ENCODE data around the gene SMG9.

Gene SMG9

DNA sequence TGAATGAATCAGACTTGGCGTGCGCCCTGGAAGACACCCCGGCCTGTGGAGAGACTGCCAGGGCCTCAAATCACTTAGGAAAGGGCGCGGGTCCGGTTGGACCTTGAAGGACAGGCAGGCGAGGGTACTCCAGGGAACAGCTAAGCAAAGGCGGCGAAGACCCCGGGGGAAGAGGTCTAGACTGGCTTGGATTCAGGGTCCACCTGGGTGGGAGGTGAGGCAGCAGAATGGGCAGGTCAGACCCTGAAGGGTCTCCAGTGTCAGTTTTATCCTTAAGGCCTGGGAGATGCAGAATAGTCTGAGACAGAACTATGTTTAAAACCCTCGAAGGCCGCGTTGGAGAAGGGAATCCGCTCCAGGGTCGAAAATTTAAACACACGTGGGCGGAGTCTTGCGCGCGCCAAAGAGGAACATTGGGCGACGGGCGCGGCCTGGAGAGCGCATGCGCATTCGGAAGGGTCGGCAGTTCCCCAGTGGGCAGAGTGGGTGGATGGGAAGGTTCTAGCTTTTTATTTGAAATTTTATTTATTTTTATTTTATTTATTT, 567 bp upstream of the SMG9 start:
- DNase-seq (ENCODE audit: low read depth in 2 of 2), result peak; percentile 78 to 80
- TF ChIP-seq, protein P1, sequence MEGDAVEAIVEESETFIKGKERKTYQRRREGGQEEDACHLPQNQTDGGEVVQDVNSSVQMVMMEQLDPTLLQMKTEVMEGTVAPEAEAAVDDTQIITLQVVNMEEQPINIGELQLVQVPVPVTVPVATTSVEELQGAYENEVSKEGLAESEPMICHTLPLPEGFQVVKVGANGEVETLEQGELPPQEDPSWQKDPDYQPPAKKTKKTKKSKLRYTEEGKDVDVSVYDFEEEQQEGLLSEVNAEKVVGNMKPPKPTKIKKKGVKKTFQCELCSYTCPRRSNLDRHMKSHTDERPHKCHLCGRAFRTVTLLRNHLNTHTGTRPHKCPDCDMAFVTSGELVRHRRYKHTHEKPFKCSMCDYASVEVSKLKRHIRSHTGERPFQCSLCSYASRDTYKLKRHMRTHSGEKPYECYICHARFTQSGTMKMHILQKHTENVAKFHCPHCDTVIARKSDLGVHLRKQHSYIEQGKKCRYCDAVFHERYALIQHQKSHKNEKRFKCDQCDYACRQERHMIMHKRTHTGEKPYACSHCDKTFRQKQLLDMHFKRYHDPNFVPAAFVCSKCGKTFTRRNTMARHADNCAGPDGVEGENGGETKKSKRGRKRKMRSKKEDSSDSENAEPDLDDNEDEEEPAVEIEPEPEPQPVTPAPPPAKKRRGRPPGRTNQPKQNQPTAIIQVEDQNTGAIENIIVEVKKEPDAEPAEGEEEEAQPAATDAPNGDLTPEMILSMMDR (IDR thresholded peaks at IDR 0.05; ENCODE audit: low read depth, low read length), result no peak
- peak overlapping the region; percentile 70 to 93 for H3K4me3 ChIP-seq (replicated peaks in 1 of 2; ENCODE audit: low read depth in 2 of 2, low read length in 2 of 2)

DNA sequence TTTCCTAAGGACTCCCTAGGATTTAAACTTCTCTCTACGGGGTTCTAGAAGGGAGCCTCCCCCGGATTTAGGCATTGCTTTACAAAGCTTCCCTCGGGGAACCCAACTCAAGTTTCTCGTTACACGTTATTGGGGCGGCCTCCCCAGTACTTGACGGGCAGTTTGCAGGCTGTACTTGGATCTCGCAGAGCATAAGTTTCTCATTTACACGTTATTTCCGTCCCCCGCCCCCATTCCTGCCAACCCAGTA, 584 bp downstream of the SMG9 start:
- TF ChIP-seq, protein P1 (IDR thresholded peaks at IDR 0.05; ENCODE audit: low read depth, low read length), result no peak
- no peak for DNase-seq (ENCODE audit: low read depth in 2 of 2)
- H3K4me3 ChIP-seq (replicated peaks in 1 of 2; ENCODE audit: low read depth in 2 of 2, low read length in 2 of 2), result peak overlapping the region; percentile 70 to 93

DNA sequence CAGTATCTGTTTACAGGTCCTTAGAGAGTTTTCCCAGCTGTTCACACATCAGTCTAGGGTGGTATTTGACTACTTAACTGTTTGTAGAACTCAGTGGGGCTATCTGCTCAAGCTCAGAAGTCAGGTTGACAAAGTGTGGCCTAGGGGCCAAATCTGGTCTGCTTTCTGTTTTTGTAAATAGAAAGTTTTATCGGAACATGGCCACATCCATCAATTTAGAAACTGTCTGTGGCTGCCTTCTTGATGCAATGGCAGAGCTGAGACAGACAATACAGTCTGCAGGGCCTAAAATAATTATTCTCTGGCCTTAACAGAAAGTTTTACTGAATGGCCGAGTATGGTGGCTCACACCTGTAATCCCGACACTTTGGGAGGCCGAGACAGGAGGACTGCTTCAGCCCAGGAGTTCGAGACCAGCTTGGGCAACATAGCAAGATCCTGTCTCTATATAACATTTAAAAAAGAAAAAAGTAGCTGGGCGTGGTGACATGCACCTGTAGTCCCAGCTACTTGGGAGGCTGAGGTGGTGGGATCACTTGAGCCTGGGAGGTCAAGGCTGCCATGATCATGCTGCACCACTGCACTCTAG, 2.4 kb downstream of the SMG9 start:
- TF ChIP-seq, protein P1 (IDR thresholded peaks at IDR 0.05; ENCODE audit: low read depth, low read length), result no peak
- H3K4me3 ChIP-seq (replicated peaks in 1 of 2; ENCODE audit: low read depth in 2 of 2, low read length in 2 of 2), result no peak overlapping the region
- DNase-seq (ENCODE audit: low read depth in 2 of 2), result no peak

DNA sequence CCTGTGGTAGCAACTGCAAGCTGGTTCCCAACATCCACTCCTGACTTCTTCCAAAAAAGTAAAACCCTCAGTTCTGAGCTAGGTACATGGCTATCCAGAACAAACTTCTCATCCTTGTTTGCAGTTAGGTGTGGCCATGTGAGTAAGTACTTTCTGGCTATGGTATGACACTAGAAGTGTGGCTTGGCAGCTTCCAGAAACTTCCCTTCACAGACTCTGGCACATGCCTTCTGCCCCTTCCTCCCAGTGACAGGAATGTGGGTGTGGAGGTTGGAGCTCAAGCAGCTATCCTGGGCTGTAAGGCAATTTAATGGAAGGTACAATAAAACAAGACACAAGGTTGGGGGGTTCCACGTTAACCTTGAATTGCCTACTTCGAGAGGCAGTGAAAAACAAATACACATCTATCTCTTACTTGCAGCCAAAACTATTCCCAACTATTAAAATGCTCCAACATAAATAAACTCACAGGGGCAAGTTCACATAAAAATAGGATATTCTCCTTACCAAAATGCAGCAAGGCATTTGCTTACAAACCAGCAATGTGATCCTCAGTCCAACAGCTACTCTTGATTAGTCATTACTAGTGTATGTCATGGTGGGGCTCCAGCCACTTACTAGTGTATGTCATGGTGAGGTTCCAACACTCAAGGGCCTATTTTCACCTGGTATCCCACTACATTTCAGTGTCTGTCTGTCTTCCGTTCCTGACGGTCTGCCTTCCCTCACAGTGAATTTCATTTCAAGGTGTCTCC, 3.1 kb downstream of the SMG9 start:
- DNase-seq (ENCODE audit: low read depth in 2 of 2), result peak; percentile 13 to 43
- no peak overlapping the region for H3K4me3 ChIP-seq (replicated peaks in 1 of 2; ENCODE audit: low read depth in 2 of 2, low read length in 2 of 2)
- TF ChIP-seq, protein P1 (IDR thresholded peaks at IDR 0.05; ENCODE audit: low read depth, low read length), result no peak

DNA sequence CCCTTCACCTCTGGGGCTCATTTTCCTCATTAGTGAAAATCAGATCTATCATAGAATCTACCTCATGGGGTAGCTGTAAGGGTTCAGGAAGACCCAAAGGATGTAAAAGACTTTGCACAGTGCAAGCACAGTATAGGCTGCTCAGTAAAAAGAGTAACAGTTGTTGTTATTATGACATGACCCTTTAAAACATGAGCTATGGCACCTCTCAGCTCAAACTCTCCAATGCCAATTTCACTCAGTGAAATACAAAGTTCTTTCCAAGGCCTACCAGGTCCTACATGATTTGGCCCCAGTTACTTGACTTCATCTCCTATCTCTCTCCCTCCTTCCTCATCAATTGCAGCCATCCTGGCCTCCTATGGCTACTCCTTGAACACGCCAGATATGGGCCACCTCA, 4.9 kb downstream of the SMG9 start:
- DNase-seq (ENCODE audit: low read depth in 2 of 2), result no peak
- no peak overlapping the region for H3K4me3 ChIP-seq (replicated peaks in 1 of 2; ENCODE audit: low read depth in 2 of 2, low read length in 2 of 2)
- TF ChIP-seq, protein P1 (IDR thresholded peaks at IDR 0.05; ENCODE audit: low read depth, low read length), result no peak

DNA sequence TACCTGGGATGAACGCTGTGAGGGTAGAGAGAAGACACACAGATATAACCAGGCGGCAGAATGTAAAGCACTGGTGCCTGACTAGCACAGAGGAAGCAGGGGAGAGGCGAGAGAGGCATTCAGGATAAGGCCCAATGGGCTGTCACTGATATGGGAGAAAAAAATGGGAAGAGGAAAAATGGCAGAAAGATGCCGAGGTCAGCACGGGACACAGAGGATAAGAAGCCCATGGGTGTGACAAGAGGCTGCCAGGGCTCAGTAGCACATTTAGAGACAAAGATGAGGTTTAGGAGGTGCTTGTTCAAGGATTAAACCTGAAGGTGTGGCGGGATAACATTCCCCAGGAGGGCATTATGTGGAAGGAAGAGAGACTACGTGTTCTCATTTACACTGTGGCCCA, 5.6 kb downstream of the SMG9 start:
- no peak overlapping the region for H3K4me3 ChIP-seq (replicated peaks in 1 of 2; ENCODE audit: low read depth in 2 of 2, low read length in 2 of 2)
- no peak for DNase-seq (ENCODE audit: low read depth in 2 of 2)
- TF ChIP-seq, protein P1 (IDR thresholded peaks at IDR 0.05; ENCODE audit: low read depth, low read length), result no peak

Data from cardiac fibroblast (primary cell).